HL-60 (cell line): ENCODE results near the gene ALPI.

Experiments used
- DNase-seq, 2 experiments: peaks; one replicate each; pipeline ENCODE4 v3.0.0-alpha.2; 2010 to 2020; ENCODE audit warnings: low read depth in 1 of 2, low spot score in 1 of 2
- H3K27ac ChIP-seq: fragments of 250-450 bp; sonication (Bioruptor Pico); replicated peaks from 2 replicates; pipeline ENCODE4 v1.5.1; 2020; ENCODE audit warnings: mild to moderate bottlenecking, moderate library complexity
- H3K27me3 ChIP-seq: fragments of 250-450 bp; sonication (Bioruptor Pico); 2 replicates; pipeline ENCODE4 v1.5.1; 2021; ENCODE audit warnings: mild to moderate bottlenecking, moderate library complexity; ENCODE audit not compliant: insufficient read depth, poor library complexity, severe bottlenecking
- H3K4me3 ChIP-seq: replicated peaks from 2 replicates; pipeline ENCODE4 v1.5.1; 2011; ENCODE audit warnings: mild to moderate bottlenecking, control low read depth, low read length; ENCODE audit not compliant: insufficient read depth
- CTCF ChIP-seq: IDR thresholded peaks from one replicate; pipeline ENCODE4 v1.5.1; 2011; ENCODE audit warnings: low read length, control low read depth, inconsistent platforms; ENCODE audit not compliant: insufficient read depth
- GABPA ChIP-seq: IDR thresholded peaks from 2 replicates; pipeline ENCODE4 v1.6.1; 2012; ENCODE audit warnings: low read depth
- POLR2AphosphoS5 ChIP-seq: IDR thresholded peaks from 2 replicates; pipeline ENCODE4 v1.6.1; 2012; ENCODE audit warnings: low read depth
- REST ChIP-seq: IDR thresholded peaks from 2 replicates; pipeline ENCODE4 v1.6.1; 2012; ENCODE audit warnings: low read depth; ENCODE audit not compliant: insufficient replicate concordance
- SPI1 ChIP-seq: IDR thresholded peaks from 2 replicates; pipeline ENCODE4 v1.6.1; 2012; ENCODE audit warnings: low read depth, mild to moderate bottlenecking, borderline replicate concordance

The ALPI gene

GRCh38 chr2:232492963-232493700 is 37.2 kb downstream of the ALPI start:
- H3K27me3 ChIP-seq, result peaks cover 21% of the 10 kb centered on the region
- DNase-seq, result no peak
- TF ChIP-seq SPI1 (no peak), POLR2AphosphoS5 (no peak), GABPA (no peak)

GRCh38 chr2:232493701-232494474 is 37.9 kb downstream of the ALPI start:
- TF ChIP-seq GABPA (no peak), SPI1 (no peak), REST (no peak), POLR2AphosphoS5 (no peak), CTCF (no peak)
- Histone ChIP-seq H3K27me3 (peaks cover 15% of the 10 kb centered on the region), H3K27ac (no peak overlapping the region), H3K4me3 (no peak overlapping the region)
- DNase-seq, result no peak

More at GRCh38 chr2:232492963-232493700, 37.2 kb downstream of the ALPI start:
- Histone ChIP-seq H3K4me3 (no peak overlapping the region), H3K27ac (no peak overlapping the region)

GRCh38 chr2:232494542-232494941 is 38.6 kb downstream of the ALPI start:
- Histone ChIP-seq H3K27me3 (peaks cover 14% of the 10 kb centered on the region), H3K27ac (no peak overlapping the region), H3K4me3 (no peak overlapping the region)
- TF ChIP-seq POLR2AphosphoS5, result no peak
- TF ChIP-seq CTCF, result no peak
- no peak for TF ChIP-seq GABPA
- no peak for TF ChIP-seq SPI1
- TF ChIP-seq REST, result no peak
- DNase-seq, result no peak

GRCh38 chr2:232495292-232495691 is 39.3 kb downstream of the ALPI start:
- no peak for DNase-seq
- Histone ChIP-seq H3K27ac (no peak overlapping the region), H3K4me3 (no peak overlapping the region), H3K27me3 (peaks cover 9% of the 10 kb centered on the region)
- TF ChIP-seq CTCF, result no peak
- TF ChIP-seq SPI1, result no peak
- TF ChIP-seq GABPA, result no peak
- TF ChIP-seq POLR2AphosphoS5, result no peak
- no peak for TF ChIP-seq REST
